ENCODE data around the gene HBEGF.

- TF ChIP-seq GATA2 (IDR thresholded peaks at IDR 0.05; ENCODE audit: low read depth, low read length), result no peak
- TF ChIP-seq GATA3 (IDR thresholded peaks at IDR 0.05; ENCODE audit: low read depth, low read length), result no peak
Measured at GRCh38 chr5:140322751-140323731, 23.4 kb downstream of the HBEGF start.

Measured in SH-SY5Y (cell line).